Fibroblast of the aortic adventitia (primary cell): ENCODE data around the gene KCNQ2. TPM values are rescaled to one million over a fixed set of nuclear protein-coding genes. Genes with fewer than 3 reads are reported as not detected.

ENCODE experiments used
- DNase-seq: peaks from one replicate; pipeline ENCODE4 v3.0.0-alpha.2; 2010; ENCODE audit warnings: low read depth
- H3K4me3 ChIP-seq: 2 replicates; pipeline ENCODE4 v1.5.1; 2011; ENCODE audit warnings: low read depth, mild to moderate bottlenecking, control low read depth, low read length, moderate library complexity
- total RNA-seq: library from RNA; depleted of rRNA; stranded (reverse); fragments of >200 nt; gene quantifications from 2 replicates; pipeline ENCODE4 v1.2.3, GENCODE V29; 2012; ENCODE audit warnings: low replicate concordance
- TF ChIP-seq, protein P1 (sequence below): IDR thresholded peaks from 2 replicates; pipeline ENCODE4 v1.5.1; 2011; ENCODE audit warnings: mild to moderate bottlenecking, low read length, control low read depth, inconsistent platforms; ENCODE audit not compliant: insufficient read depth

Gene KCNQ2
- total RNA-seq, 1 donor, result not detected

DNA sequence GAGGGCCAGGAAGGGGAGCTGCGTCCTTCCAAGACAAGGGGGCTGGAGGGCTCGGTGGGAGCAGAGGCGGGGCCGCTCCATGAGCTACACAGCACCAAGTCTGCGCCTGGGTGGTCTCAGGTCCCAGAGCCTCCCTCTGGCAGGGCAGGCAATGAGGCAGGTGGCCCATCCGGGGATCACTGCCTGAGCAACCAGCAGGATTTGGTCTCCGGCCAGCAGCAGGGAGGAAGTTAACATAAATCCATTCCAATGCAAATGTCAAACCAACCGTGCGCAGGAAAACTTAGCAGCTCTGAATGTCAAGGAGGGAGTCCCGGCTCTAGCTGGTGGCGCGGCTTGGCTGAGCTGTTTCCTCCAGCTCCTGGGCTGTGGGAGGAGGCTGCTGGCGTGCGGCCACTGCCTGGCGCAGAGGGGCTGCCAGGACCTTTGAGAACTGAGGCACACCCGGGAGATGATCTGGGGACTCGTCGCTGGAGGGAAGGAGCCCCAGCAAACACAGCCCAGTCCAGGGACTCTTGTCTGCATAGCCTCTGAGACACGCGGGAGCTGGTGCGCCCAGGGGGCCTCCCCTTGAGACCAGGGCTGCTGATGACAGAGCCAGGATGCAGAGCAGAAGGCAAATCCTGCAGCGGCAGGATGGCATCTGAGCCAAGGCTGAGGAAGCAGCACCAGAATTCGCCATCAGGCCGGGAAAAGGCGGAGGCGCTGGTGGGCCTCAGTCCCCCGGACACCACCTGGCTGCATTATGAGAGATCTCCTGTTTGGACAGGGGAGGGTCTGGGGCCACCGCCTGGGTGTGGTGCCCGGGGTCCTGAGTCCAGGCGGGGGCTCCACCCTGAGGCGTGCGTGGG is 78.2 kb downstream of the KCNQ2 start:
- no peak overlapping the region for H3K4me3 ChIP-seq
- no peak for DNase-seq
- TF ChIP-seq, protein P1, sequence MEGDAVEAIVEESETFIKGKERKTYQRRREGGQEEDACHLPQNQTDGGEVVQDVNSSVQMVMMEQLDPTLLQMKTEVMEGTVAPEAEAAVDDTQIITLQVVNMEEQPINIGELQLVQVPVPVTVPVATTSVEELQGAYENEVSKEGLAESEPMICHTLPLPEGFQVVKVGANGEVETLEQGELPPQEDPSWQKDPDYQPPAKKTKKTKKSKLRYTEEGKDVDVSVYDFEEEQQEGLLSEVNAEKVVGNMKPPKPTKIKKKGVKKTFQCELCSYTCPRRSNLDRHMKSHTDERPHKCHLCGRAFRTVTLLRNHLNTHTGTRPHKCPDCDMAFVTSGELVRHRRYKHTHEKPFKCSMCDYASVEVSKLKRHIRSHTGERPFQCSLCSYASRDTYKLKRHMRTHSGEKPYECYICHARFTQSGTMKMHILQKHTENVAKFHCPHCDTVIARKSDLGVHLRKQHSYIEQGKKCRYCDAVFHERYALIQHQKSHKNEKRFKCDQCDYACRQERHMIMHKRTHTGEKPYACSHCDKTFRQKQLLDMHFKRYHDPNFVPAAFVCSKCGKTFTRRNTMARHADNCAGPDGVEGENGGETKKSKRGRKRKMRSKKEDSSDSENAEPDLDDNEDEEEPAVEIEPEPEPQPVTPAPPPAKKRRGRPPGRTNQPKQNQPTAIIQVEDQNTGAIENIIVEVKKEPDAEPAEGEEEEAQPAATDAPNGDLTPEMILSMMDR, result no peak

DNA sequence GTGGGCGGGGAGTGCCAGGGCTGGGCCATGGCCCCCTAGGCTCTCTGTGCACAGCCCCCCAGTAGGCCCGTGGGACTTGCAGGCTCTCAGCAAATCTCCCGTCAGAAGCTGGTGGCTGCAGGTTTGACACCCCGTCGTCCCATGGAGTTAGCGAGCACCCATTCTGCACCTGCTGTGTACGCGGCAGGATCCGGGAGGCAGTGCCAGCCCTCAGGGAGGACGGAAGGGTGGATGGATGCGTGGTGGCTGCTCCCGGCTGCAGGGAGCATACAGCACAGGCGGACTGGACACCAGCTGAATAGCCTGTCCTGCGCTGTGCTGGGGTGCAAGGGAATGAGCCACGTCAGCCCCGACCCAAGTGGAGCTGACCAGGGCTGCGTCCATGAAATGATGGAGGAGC is 78.9 kb downstream of the KCNQ2 start:
- no peak for DNase-seq
- TF ChIP-seq, protein P1, result no peak
- no peak overlapping the region for H3K4me3 ChIP-seq

DNA sequence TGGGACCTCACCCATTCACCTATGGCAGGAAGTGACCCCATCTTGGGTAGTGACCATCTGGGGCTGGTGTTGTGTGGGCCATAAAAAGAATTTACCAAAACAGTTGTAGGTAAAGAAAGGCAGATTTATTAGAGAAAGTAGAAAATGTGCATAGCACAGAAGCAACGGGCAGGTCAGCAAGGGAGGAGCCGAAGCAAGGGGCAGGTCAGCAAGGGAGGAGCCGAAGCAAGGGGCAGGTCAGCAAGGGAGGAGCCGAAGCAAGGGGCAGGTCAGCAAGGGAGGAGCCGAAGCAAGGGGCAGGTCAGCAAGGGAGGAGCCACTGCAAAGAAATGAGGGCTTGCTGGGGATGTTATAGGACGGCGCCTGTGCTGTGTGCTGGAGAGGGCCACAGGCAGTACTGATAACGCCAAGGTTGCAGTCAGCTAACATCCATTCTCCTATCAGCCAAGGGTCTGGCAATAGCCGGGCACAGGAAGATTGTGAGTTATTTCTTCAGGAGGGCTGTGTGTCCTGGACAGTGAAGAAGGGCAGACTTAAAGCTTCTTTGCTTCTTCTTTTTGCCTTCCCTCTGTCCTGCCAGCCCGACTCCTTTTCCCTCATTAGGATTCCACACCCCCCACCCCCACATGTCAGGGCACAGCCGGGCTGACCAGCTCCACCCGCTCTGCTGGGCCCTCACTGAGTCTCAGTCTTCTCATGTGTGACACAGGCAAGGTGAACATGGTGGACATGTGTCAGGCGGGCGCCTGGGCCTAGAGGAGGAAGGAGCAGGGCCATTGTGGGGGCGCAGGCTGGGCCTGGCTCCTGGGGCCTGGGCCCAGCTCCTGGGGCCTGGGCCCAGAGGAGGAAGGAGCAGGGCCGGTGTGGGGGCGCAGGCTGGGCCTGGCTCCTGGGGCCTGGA is 79.7 kb downstream of the KCNQ2 start:
- H3K4me3 ChIP-seq, result no peak overlapping the region
- DNase-seq, result no peak
- TF ChIP-seq, protein P1, result no peak

DNA sequence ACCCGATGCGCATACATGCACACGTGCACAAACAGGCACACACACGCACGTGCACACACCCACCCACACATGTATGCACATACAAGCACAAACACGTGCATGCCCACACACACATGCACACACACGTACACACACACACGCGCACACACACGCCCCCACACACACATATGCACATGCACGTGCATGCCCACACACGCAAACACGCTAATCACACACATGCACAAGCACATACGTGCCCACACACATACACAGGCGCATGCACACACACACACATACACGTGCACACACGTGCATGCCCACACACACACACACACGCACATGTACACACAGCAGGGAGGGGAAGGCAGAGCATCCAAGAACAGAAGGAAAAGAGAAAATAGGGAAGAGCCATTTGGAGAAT is 84.5 kb downstream of the KCNQ2 start:
- no peak overlapping the region for H3K4me3 ChIP-seq
- DNase-seq, result no peak
- TF ChIP-seq, protein P1, result no peak

DNA sequence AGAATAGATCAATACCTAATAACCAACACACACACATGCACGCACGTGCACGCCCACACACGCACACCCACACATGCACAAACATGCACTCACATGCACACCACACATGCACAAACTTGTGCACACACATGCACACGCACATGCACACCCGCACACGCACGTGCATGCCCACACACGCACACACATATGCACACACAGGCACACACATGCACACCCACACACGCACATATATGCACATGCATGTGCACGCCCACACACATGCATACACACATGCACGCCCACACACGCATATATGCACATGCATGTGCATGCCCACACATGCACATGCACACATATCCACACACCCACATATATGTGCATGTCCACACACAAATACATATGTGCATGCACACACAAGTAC is 85.1 kb downstream of the KCNQ2 start:
- DNase-seq, result no peak
- TF ChIP-seq, protein P1, result no peak

DNA sequence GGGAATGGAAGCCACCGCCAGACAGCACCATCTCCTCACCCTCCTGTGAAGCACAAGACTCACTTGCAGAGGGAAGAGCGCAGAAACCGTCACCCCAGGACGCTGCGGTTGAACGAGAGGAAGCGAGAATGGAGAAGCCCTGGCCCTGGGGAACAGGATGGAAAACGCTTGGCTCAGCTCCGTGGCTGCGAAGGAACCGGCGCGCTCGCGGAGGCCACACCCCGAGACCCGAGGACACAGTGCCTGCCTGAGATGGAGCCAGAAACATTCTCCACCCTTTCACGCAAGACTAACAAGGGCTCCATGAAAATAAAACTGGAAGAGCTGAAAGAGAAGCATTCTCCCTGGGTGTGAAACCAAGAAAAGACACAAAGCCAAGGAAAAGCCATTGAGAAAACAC is 86.0 kb downstream of the KCNQ2 start:
- TF ChIP-seq, protein P1, result no peak
- no peak overlapping the region for H3K4me3 ChIP-seq
- no peak for DNase-seq

More for the DNA sequence above, 85.1 kb downstream of the KCNQ2 start:
- H3K4me3 ChIP-seq, result no peak overlapping the region
